KMS-11 (cell line): ENCODE results near the gene ADAM8.

Source experiments
- H2AFZ ChIP-seq: fragments of 200-600 bp; sonication (generic); 2 replicates; pipeline ENCODE4 v1.6.1; 2016; ENCODE audit warnings: antibody characterized with exemption, mixed run types, low read depth
- H3K27ac ChIP-seq: fragments of 200-600 bp; sonication (generic); 2 replicates; pipeline ENCODE4 v1.6.1; 2016; ENCODE audit warnings: mild to moderate bottlenecking, mixed run types
- H3K27me3 ChIP-seq: fragments of 200-600 bp; sonication (generic); 2 replicates; pipeline ENCODE4 v1.6.1; 2017; ENCODE audit warnings: mild to moderate bottlenecking, low read depth, mixed run types, moderate library complexity; ENCODE audit not compliant: insufficient read depth
- H3K36me3 ChIP-seq: fragments of 200-600 bp; sonication (generic); 2 replicates; pipeline ENCODE4 v1.6.1; 2017; ENCODE audit warnings: mild to moderate bottlenecking, mixed run types; ENCODE audit not compliant: insufficient read depth
- H3K4me1 ChIP-seq: fragments of 200-600 bp; sonication (generic); 2 replicates; pipeline ENCODE4 v1.6.1; 2016; ENCODE audit warnings: mild to moderate bottlenecking, low read depth, mixed run types; ENCODE audit not compliant: poor library complexity, severe bottlenecking
- H3K4me2 ChIP-seq: fragments of 200-600 bp; sonication (generic); 2 replicates; pipeline ENCODE4 v1.7.0; 2016; ENCODE audit warnings: mild to moderate bottlenecking, mixed run types
- H3K4me3 ChIP-seq: fragments of 200-600 bp; sonication (generic); IDR thresholded peaks from 2 replicates; pipeline ENCODE4 v1.6.1; 2017; ENCODE audit warnings: low read depth, low read length, mixed read lengths; ENCODE audit not compliant: insufficient read depth
- H3K79me2 ChIP-seq: fragments of 200-600 bp; sonication (generic); 2 replicates; pipeline ENCODE4 v1.6.1; 2016; ENCODE audit warnings: low read depth, mixed run types; ENCODE audit not compliant: insufficient read depth
- H3K9ac ChIP-seq: fragments of 200-600 bp; sonication (generic); 2 replicates; pipeline ENCODE4 v1.6.1; 2016; ENCODE audit warnings: mild to moderate bottlenecking, mixed run types
- H4K20me1 ChIP-seq: fragments of 200-600 bp; sonication (generic); 2 replicates; pipeline ENCODE4 v1.6.1; 2016; ENCODE audit warnings: mild to moderate bottlenecking, mixed run types; ENCODE audit not compliant: insufficient read depth
- TF ChIP-seq, protein P1 (sequence below): fragments of 200-600 bp; sonication (generic); conservative IDR thresholded peaks from 2 replicates; pipeline ENCODE4 v1.6.1; 2017; ENCODE audit warnings: low read depth, mild to moderate bottlenecking, antibody characterized with exemption, low read length, moderate library complexity, mixed read lengths

Gene ADAM8

DNA sequence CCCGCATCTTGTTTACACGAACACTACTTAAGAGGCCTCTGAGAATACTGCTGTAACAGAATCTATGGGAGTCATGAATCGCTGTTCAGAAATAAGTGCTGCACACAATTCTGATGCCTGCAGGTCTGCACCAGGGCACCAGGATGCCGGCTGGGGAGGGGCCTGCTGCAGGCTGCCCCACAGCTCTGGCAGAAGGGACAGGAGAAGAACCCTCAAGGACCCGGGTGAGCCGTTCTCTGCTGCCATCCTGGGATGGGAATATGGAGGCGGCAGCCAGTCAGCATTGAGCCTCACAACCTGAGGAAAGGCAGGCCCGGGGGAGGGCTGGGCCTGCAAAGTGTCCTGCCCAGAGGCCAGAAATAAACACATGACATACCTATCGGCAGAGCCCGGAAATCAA, 20.8 kb upstream of the ADAM8 start:
- no peak overlapping the region for H3K4me2 ChIP-seq
- no peaks in the 10 kb centered on the region for H3K79me2 ChIP-seq
- no peak overlapping the region for H3K9ac ChIP-seq
- no peak overlapping the region for H3K4me3 ChIP-seq
- H3K27ac ChIP-seq = no peak overlapping the region
- H3K36me3 ChIP-seq = no peaks in the 10 kb centered on the region; the same call in 1 of the 2 replicates
- H3K27me3 ChIP-seq = no peaks in the 10 kb centered on the region
- TF ChIP-seq, protein P1, sequence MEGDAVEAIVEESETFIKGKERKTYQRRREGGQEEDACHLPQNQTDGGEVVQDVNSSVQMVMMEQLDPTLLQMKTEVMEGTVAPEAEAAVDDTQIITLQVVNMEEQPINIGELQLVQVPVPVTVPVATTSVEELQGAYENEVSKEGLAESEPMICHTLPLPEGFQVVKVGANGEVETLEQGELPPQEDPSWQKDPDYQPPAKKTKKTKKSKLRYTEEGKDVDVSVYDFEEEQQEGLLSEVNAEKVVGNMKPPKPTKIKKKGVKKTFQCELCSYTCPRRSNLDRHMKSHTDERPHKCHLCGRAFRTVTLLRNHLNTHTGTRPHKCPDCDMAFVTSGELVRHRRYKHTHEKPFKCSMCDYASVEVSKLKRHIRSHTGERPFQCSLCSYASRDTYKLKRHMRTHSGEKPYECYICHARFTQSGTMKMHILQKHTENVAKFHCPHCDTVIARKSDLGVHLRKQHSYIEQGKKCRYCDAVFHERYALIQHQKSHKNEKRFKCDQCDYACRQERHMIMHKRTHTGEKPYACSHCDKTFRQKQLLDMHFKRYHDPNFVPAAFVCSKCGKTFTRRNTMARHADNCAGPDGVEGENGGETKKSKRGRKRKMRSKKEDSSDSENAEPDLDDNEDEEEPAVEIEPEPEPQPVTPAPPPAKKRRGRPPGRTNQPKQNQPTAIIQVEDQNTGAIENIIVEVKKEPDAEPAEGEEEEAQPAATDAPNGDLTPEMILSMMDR = no peak
- no peaks in the 10 kb centered on the region for H3K4me1 ChIP-seq
- H2AFZ ChIP-seq = no peak overlapping the region
- H4K20me1 ChIP-seq = no peaks in the 10 kb centered on the region

- Histone ChIP-seq H3K9ac (no peak overlapping the region), H2AFZ (no peak overlapping the region), H3K36me3 (no peaks in the 10 kb centered on the region; the same call in 1 of the 2 replicates), H3K4me1 (no peaks in the 10 kb centered on the region), H3K79me2 (no peaks in the 10 kb centered on the region), H3K27ac (no peak overlapping the region), H4K20me1 (no peaks in the 10 kb centered on the region), H3K4me2 (no peak overlapping the region), H3K27me3 (no peaks in the 10 kb centered on the region), H3K4me3 (no peak overlapping the region)
- TF ChIP-seq, protein P1 = no peak
These were observed 19.0 kb upstream of the ADAM8 start for GRCh38 chr10:133295426-133296320.

DNA sequence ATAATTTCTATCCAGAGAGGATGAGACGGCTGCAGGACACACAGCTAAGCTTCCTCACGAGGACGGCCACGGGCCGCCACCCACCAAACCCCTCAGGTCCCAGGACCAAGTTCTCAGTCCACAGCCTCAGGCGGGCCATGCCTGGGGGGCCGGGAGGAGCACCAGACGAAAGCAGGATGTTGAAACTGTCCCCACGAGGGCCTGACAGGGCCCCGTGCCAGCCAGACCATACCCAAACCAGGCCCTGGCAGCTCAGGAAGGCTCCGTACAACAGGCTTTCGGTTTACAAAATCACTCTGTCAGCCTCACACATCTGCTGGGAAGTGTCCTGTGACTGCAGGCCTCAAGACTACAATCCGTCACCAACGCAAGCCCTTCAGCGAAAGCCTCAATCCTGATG, 17.5 kb upstream of the ADAM8 start:
- H3K36me3 ChIP-seq = no peaks in the 10 kb centered on the region; the same call in 1 of the 2 replicates

GRCh38 chr10:133293810-133294119, 17.1 kb upstream of the ADAM8 start:
- Histone ChIP-seq H3K27me3 (no peaks in the 10 kb centered on the region), H3K79me2 (no peaks in the 10 kb centered on the region), H3K4me3 (no peak overlapping the region), H3K4me1 (no peaks in the 10 kb centered on the region), H3K9ac (no peak overlapping the region), H3K27ac (no peak overlapping the region), H4K20me1 (no peaks in the 10 kb centered on the region), H3K4me2 (no peak overlapping the region), H2AFZ (no peak overlapping the region), H3K36me3 (no peaks in the 10 kb centered on the region; the same call in 1 of the 2 replicates)
- TF ChIP-seq, protein P1 = no peak

More for the DNA sequence above, 17.5 kb upstream of the ADAM8 start:
- Histone ChIP-seq H3K4me1 (no peaks in the 10 kb centered on the region), H3K79me2 (no peaks in the 10 kb centered on the region), H3K9ac (no peak overlapping the region), H4K20me1 (no peaks in the 10 kb centered on the region), H3K4me2 (no peak overlapping the region), H2AFZ (no peak overlapping the region), H3K27ac (no peak overlapping the region), H3K27me3 (no peaks in the 10 kb centered on the region), H3K4me3 (no peak overlapping the region)
- TF ChIP-seq, protein P1 = no peak
